HepG2 (cell line): ENCODE measurements around the gene GPR17.

Experiments used
- BRCA1 ChIP-seq: sonication (generic); formaldehyde crosslinking; IDR thresholded peaks from 2 replicates; pipeline ENCODE4 v1.4.0; 2020; ENCODE audit warnings: missing genetic modification reagents
- FOXC1 ChIP-seq: sonication (generic); formaldehyde crosslinking; IDR thresholded peaks from 2 replicates; pipeline ENCODE4 v1.8.0; 2022; ENCODE audit warnings: mild to moderate bottlenecking, missing genetic modification reagents, borderline replicate concordance
- IRX3 ChIP-seq: sonication (generic); formaldehyde crosslinking; IDR thresholded peaks from 2 replicates; pipeline ENCODE4 v1.8.1; 2023; ENCODE audit warnings: mild to moderate bottlenecking, low read depth, missing genetic modification reagents, borderline replicate concordance
- MTA3 ChIP-seq: sonication (generic); formaldehyde crosslinking; IDR thresholded peaks from 2 replicates; pipeline ENCODE4 v1.4.0; 2020; ENCODE audit warnings: missing genetic modification reagents
- NBN ChIP-seq: fragments of 450-650 bp; conservative IDR thresholded peaks from 2 replicates; pipeline ENCODE4 v1.6.1; 2017
- SIN3A ChIP-seq: IDR thresholded peaks from 2 replicates; pipeline ENCODE4 v1.6.1; 2011; ENCODE audit warnings: low read depth, mild to moderate bottlenecking, control low read depth, low read length, borderline replicate concordance
- SP1 ChIP-seq, 2 experiments: fragments of 450-650 bp in 1 of 2; sonication (generic) in 1 of 2; formaldehyde crosslinking in 1 of 2; IDR thresholded peaks; 2 replicates each; pipeline versions ENCODE4 v1.4.0 to v1.6.1; 2016 to 2020; ENCODE audit warnings: missing genetic modification reagents in 1 of 2
- ZFP36 ChIP-seq: fragments of 150-350 bp; IDR thresholded peaks from 2 replicates; pipeline ENCODE4 v1.6.1; 2018; ENCODE audit warnings: borderline replicate concordance, low read length, low read depth; ENCODE audit not compliant: partially characterized antibody
- ZNF207 ChIP-seq: fragments of 450-650 bp; IDR thresholded peaks from 2 replicates; pipeline ENCODE4 v1.6.1; 2016; ENCODE audit warnings: antibody characterized with exemption, borderline replicate concordance
- TF ChIP-seq, protein P1 (sequence below): sonication (generic); formaldehyde crosslinking; IDR thresholded peaks from 2 replicates; pipeline ENCODE4 v1.5.0; 2020; ENCODE audit warnings: mild to moderate bottlenecking, missing genetic modification reagents, moderate library complexity
- TF ChIP-seq, protein P2 (sequence below): sonication (generic); formaldehyde crosslinking; IDR thresholded peaks from 2 replicates; pipeline ENCODE4 v1.4.0; 2020; ENCODE audit warnings: low read depth, missing genetic modification reagents
- TF ChIP-seq, protein P3 (sequence below): IDR thresholded peaks from 2 replicates; pipeline ENCODE4 v1.4.0; 2020; ENCODE audit warnings: mild to moderate bottlenecking, missing genetic modification reagents

DNA sequence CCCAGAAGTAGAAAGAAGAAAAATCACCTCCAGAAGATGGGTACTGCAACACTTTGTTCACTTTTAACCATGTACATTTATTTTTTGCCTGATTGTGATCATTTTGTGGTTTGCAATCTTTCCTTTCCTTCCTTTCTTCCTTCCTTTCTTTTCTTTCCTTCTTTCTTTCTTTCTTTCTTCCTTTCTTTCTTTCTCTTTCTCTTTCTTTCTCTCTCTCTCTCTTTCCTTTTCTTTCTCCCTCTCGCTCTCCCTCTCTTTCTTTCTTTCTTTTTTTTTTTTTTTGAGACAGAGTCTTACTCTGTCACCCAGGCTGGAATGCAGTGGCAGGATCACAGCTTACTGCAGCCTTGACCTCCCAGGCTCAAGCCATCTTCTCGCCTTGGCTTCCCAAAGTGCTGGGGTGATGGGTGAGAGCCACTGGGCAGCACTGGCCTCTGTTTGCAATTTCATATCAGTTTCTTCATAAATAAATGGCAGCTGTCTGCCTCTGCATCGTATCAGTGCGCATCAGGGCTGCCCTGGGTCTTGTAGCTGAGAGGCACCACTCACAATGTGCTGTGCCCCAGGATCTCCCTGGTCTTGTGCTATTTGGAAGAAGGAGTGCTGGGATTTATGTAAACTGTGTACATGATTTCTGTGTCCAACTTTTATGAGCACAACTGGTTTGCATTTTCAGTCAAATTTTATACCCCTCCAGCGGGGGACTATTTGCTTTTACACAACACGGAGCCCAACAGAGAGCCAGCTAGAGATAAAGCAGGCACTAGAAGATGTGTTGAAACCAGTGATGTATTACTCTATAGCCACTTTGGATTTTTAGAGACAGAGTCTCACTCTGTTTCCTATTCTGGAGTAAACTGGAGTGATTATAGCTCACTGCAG is 36.3 kb downstream of the GPR17 start:
- TF ChIP-seq BRCA1 (CRISPR knock-in tag), result no peak
- no peak for TF ChIP-seq MTA3 (CRISPR knock-in tag)
- no peak for TF ChIP-seq SP1 (IDR thresholded peaks at IDR 0.05)
- TF ChIP-seq SP1 (CRISPR knock-in tag; IDR thresholded peaks at IDR 0.05), result no peak
- TF ChIP-seq, protein P1, sequence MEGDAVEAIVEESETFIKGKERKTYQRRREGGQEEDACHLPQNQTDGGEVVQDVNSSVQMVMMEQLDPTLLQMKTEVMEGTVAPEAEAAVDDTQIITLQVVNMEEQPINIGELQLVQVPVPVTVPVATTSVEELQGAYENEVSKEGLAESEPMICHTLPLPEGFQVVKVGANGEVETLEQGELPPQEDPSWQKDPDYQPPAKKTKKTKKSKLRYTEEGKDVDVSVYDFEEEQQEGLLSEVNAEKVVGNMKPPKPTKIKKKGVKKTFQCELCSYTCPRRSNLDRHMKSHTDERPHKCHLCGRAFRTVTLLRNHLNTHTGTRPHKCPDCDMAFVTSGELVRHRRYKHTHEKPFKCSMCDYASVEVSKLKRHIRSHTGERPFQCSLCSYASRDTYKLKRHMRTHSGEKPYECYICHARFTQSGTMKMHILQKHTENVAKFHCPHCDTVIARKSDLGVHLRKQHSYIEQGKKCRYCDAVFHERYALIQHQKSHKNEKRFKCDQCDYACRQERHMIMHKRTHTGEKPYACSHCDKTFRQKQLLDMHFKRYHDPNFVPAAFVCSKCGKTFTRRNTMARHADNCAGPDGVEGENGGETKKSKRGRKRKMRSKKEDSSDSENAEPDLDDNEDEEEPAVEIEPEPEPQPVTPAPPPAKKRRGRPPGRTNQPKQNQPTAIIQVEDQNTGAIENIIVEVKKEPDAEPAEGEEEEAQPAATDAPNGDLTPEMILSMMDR, result no peak
- TF ChIP-seq ZNF207, result no peak
- no peak for TF ChIP-seq FOXC1 (CRISPR knock-in tag)
- no peak for TF ChIP-seq SIN3A
- TF ChIP-seq ZFP36, result no peak
- no peak for TF ChIP-seq IRX3 (CRISPR knock-in tag)
- TF ChIP-seq, protein P2, sequence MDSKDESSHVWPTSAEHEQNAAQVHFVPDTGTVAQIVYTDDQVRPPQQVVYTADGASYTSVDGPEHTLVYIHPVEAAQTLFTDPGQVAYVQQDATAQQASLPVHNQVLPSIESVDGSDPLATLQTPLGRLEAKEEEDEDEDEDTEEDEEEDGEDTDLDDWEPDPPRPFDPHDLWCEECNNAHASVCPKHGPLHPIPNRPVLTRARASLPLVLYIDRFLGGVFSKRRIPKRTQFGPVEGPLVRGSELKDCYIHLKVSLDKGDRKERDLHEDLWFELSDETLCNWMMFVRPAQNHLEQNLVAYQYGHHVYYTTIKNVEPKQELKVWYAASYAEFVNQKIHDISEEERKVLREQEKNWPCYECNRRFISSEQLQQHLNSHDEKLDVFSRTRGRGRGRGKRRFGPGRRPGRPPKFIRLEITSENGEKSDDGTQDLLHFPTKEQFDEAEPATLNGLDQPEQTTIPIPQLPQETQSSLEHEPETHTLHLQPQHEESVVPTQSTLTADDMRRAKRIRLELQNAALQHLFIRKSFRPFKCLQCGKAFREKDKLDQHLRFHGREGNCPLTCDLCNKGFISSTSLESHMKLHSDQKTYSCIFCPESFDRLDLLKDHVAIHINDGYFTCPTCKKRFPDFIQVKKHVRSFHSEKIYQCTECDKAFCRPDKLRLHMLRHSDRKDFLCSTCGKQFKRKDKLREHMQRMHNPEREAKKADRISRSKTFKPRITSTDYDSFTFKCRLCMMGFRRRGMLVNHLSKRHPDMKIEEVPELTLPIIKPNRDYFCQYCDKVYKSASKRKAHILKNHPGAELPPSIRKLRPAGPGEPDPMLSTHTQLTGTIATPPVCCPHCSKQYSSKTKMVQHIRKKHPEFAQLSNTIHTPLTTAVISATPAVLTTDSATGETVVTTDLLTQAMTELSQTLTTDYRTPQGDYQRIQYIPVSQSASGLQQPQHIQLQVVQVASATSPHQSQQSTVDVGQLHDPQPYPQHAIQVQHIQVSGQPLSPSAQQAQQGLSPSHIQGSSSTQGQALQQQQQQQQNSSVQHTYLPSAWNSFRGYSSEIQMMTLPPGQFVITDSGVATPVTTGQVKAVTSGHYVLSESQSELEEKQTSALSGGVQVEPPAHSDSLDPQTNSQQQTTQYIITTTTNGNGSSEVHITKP (CRISPR knock-in tag), result no peak
- no peak for TF ChIP-seq NBN
- TF ChIP-seq, protein P3, sequence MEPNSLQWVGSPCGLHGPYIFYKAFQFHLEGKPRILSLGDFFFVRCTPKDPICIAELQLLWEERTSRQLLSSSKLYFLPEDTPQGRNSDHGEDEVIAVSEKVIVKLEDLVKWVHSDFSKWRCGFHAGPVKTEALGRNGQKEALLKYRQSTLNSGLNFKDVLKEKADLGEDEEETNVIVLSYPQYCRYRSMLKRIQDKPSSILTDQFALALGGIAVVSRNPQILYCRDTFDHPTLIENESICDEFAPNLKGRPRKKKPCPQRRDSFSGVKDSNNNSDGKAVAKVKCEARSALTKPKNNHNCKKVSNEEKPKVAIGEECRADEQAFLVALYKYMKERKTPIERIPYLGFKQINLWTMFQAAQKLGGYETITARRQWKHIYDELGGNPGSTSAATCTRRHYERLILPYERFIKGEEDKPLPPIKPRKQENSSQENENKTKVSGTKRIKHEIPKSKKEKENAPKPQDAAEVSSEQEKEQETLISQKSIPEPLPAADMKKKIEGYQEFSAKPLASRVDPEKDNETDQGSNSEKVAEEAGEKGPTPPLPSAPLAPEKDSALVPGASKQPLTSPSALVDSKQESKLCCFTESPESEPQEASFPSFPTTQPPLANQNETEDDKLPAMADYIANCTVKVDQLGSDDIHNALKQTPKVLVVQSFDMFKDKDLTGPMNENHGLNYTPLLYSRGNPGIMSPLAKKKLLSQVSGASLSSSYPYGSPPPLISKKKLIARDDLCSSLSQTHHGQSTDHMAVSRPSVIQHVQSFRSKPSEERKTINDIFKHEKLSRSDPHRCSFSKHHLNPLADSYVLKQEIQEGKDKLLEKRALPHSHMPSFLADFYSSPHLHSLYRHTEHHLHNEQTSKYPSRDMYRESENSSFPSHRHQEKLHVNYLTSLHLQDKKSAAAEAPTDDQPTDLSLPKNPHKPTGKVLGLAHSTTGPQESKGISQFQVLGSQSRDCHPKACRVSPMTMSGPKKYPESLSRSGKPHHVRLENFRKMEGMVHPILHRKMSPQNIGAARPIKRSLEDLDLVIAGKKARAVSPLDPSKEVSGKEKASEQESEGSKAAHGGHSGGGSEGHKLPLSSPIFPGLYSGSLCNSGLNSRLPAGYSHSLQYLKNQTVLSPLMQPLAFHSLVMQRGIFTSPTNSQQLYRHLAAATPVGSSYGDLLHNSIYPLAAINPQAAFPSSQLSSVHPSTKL (CRISPR knock-in tag), result no peak
